Measurements from ENCODE around the gene CCDC141.

CCDC141 gene

GRCh38 chr2:179044500-179044899, 5.4 kb downstream of the CCDC141 start:
- no peaks in the 10 kb centered on the region for H3K9me3 ChIP-seq (ENCODE audit: control insufficient read depth, low read length)
- H3K36me3 ChIP-seq (ENCODE audit: control insufficient read depth, insufficient read depth, low read length): no peaks in the 10 kb centered on the region
- H3K4me1 ChIP-seq (ENCODE audit: control insufficient read depth, insufficient read depth, low read length): peaks cover 5% of the 10 kb centered on the region
- 95 to 96% methylated on average over 3 of the region's 3 CpGs for WGBS, 2 experiments
- H3K4me3 ChIP-seq (ENCODE audit: insufficient read depth, low read depth, low read length): no peak overlapping the region
- no peaks in the 10 kb centered on the region for H3K27me3 ChIP-seq (ENCODE audit: control insufficient read depth, insufficient read depth, low read length, poor library complexity, severe bottlenecking)
- no peak overlapping the region for H3K27ac ChIP-seq (ENCODE audit: insufficient read depth, low read depth, low read length, poor library complexity, severe bottlenecking)

DNA sequence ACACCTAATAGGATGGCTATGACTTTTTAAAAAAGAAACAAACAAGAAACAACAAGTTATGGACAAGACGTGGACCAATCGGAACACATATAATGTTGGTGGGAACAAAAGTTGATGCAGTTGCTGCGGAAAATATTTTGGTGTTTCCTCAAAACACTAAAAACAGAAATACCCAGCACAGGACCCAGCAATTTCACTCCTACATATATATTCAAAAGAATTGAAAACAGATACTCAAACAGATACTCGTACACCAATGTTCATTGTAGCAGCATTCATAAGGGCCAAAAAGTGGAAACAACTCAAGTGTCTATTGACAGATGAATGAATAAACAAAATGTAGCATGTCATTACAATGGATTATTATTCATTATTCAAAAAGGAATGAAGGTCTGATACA, 12.1 kb downstream of the CCDC141 start:
- H3K4me3 ChIP-seq (ENCODE audit: insufficient read depth, low read depth, low read length): no peak overlapping the region

GRCh38 chr2:179036353-179036905, 13.5 kb downstream of the CCDC141 start:
- 88 to 92% methylated on average over 4 of the region's 4 CpGs for WGBS, 2 experiments
- Histone ChIP-seq H3K27ac (ENCODE audit: insufficient read depth, low read depth, low read length, poor library complexity, severe bottlenecking) (no peak overlapping the region), H3K9me3 (ENCODE audit: control insufficient read depth, low read length) (no peaks in the 10 kb centered on the region), H3K4me3 (ENCODE audit: insufficient read depth, low read depth, low read length) (no peak overlapping the region), H3K36me3 (ENCODE audit: control insufficient read depth, insufficient read depth, low read length) (no peaks in the 10 kb centered on the region), H3K27me3 (ENCODE audit: control insufficient read depth, insufficient read depth, low read length, poor library complexity, severe bottlenecking) (no peaks in the 10 kb centered on the region), H3K4me1 (ENCODE audit: control insufficient read depth, insufficient read depth, low read length) (no peaks in the 10 kb centered on the region)

More for the DNA sequence above, 12.1 kb downstream of the CCDC141 start:
- Histone ChIP-seq H3K9me3 (ENCODE audit: control insufficient read depth, low read length) (no peaks in the 10 kb centered on the region), H3K36me3 (ENCODE audit: control insufficient read depth, insufficient read depth, low read length) (no peaks in the 10 kb centered on the region), H3K27me3 (ENCODE audit: control insufficient read depth, insufficient read depth, low read length, poor library complexity, severe bottlenecking) (no peaks in the 10 kb centered on the region), H3K27ac (ENCODE audit: insufficient read depth, low read depth, low read length, poor library complexity, severe bottlenecking) (no peak overlapping the region), H3K4me1 (ENCODE audit: control insufficient read depth, insufficient read depth, low read length) (no peaks in the 10 kb centered on the region)
- 93% methylated on average over 4 of the region's 4 CpGs for WGBS, 2 experiments

GRCh38 chr2:179031731-179032408, 18.1 kb downstream of the CCDC141 start:
- no peak overlapping the region for H3K4me3 ChIP-seq (ENCODE audit: insufficient read depth, low read depth, low read length)
- H3K36me3 ChIP-seq (ENCODE audit: control insufficient read depth, insufficient read depth, low read length): no peaks in the 10 kb centered on the region
- H3K4me1 ChIP-seq (ENCODE audit: control insufficient read depth, insufficient read depth, low read length): no peaks in the 10 kb centered on the region
- no peaks in the 10 kb centered on the region for H3K9me3 ChIP-seq (ENCODE audit: control insufficient read depth, low read length)
- no peak overlapping the region for H3K27ac ChIP-seq (ENCODE audit: insufficient read depth, low read depth, low read length, poor library complexity, severe bottlenecking)
- WGBS, 2 experiments: 46 to 94% methylated on average over 1 to 2 of the region's 2 CpGs
- H3K27me3 ChIP-seq (ENCODE audit: control insufficient read depth, insufficient read depth, low read length, poor library complexity, severe bottlenecking): no peaks in the 10 kb centered on the region

GRCh38 chr2:179024445-179024844, 25.5 kb downstream of the CCDC141 start:
- Histone ChIP-seq H3K36me3 (ENCODE audit: control insufficient read depth, insufficient read depth, low read length) (no peaks in the 10 kb centered on the region), H3K27me3 (ENCODE audit: control insufficient read depth, insufficient read depth, low read length, poor library complexity, severe bottlenecking) (no peaks in the 10 kb centered on the region), H3K27ac (ENCODE audit: insufficient read depth, low read depth, low read length, poor library complexity, severe bottlenecking) (no peak overlapping the region), H3K9me3 (ENCODE audit: control insufficient read depth, low read length) (no peaks in the 10 kb centered on the region), H3K4me3 (ENCODE audit: insufficient read depth, low read depth, low read length) (no peak overlapping the region), H3K4me1 (ENCODE audit: control insufficient read depth, insufficient read depth, low read length) (no peaks in the 10 kb centered on the region)
- 88 to 94% methylated on average over 2 of the region's 2 CpGs for whole genome bisulfite sequencing, 2 experiments

GRCh38 chr2:179022685-179023084, 27.3 kb downstream of the CCDC141 start:
- Histone ChIP-seq H3K27ac (ENCODE audit: insufficient read depth, low read depth, low read length, poor library complexity, severe bottlenecking) (no peak overlapping the region), H3K9me3 (ENCODE audit: control insufficient read depth, low read length) (no peaks in the 10 kb centered on the region), H3K36me3 (ENCODE audit: control insufficient read depth, insufficient read depth, low read length) (no peaks in the 10 kb centered on the region), H3K4me3 (ENCODE audit: insufficient read depth, low read depth, low read length) (no peak overlapping the region), H3K27me3 (ENCODE audit: control insufficient read depth, insufficient read depth, low read length, poor library complexity, severe bottlenecking) (no peaks in the 10 kb centered on the region), H3K4me1 (ENCODE audit: control insufficient read depth, insufficient read depth, low read length) (no peaks in the 10 kb centered on the region)
- WGBS, 2 experiments: 94 to 95% methylated on average over 5 of the region's 5 CpGs

GRCh38 chr2:179021258-179021657, 28.7 kb downstream of the CCDC141 start:
- Histone ChIP-seq H3K27ac (ENCODE audit: insufficient read depth, low read depth, low read length, poor library complexity, severe bottlenecking) (no peak overlapping the region), H3K4me1 (ENCODE audit: control insufficient read depth, insufficient read depth, low read length) (no peaks in the 10 kb centered on the region), H3K27me3 (ENCODE audit: control insufficient read depth, insufficient read depth, low read length, poor library complexity, severe bottlenecking) (no peaks in the 10 kb centered on the region), H3K9me3 (ENCODE audit: control insufficient read depth, low read length) (no peaks in the 10 kb centered on the region), H3K4me3 (ENCODE audit: insufficient read depth, low read depth, low read length) (no peak overlapping the region), H3K36me3 (ENCODE audit: control insufficient read depth, insufficient read depth, low read length) (no peaks in the 10 kb centered on the region)
- 85 to 90% methylated on average over 2 of the region's 2 CpGs for WGBS, 2 experiments

- Histone ChIP-seq H3K4me1 (ENCODE audit: control insufficient read depth, insufficient read depth, low read length) (no peaks in the 10 kb centered on the region), H3K4me3 (ENCODE audit: insufficient read depth, low read depth, low read length) (no peak overlapping the region), H3K36me3 (ENCODE audit: control insufficient read depth, insufficient read depth, low read length) (no peaks in the 10 kb centered on the region), H3K9me3 (ENCODE audit: control insufficient read depth, low read length) (no peaks in the 10 kb centered on the region), H3K27me3 (ENCODE audit: control insufficient read depth, insufficient read depth, low read length, poor library complexity, severe bottlenecking) (no peaks in the 10 kb centered on the region), H3K27ac (ENCODE audit: insufficient read depth, low read depth, low read length, poor library complexity, severe bottlenecking) (no peak overlapping the region)
- 25 to 48% methylated on average over 2 to 3 of the region's 3 CpGs for WGBS, 2 experiments
Measured at GRCh38 chr2:179020156-179020750, 29.7 kb downstream of the CCDC141 start.

DNA sequence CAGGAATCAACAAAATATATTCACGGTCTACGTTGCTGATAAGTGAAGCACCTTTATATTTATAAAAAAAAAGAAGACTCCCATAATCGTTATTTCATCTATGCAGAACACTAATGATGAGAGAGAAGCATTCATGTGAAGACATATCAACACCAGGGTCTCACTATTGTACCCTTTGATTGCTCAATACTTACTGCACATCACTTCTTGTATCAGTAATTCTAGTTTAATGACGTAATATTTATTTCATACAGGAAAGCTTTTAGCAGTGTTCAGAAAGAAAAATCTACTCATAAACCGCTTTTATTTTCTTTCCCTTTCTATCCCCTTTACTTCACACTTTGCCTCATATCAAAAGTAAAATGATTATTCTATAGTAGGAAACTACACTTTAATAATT, 30.7 kb downstream of the CCDC141 start:
- 89 to 100% methylated on average over 4 of the region's 5 CpGs for WGBS, 2 experiments
- Histone ChIP-seq H3K4me1 (ENCODE audit: control insufficient read depth, insufficient read depth, low read length) (no peaks in the 10 kb centered on the region), H3K4me3 (ENCODE audit: insufficient read depth, low read depth, low read length) (no peak overlapping the region), H3K9me3 (ENCODE audit: control insufficient read depth, low read length) (no peaks in the 10 kb centered on the region), H3K36me3 (ENCODE audit: control insufficient read depth, insufficient read depth, low read length) (no peaks in the 10 kb centered on the region), H3K27me3 (ENCODE audit: control insufficient read depth, insufficient read depth, low read length, poor library complexity, severe bottlenecking) (no peaks in the 10 kb centered on the region), H3K27ac (ENCODE audit: insufficient read depth, low read depth, low read length, poor library complexity, severe bottlenecking) (no peak overlapping the region)

- no peaks in the 10 kb centered on the region for H3K36me3 ChIP-seq (ENCODE audit: control insufficient read depth, insufficient read depth, low read length)
- no peak overlapping the region for H3K27ac ChIP-seq (ENCODE audit: insufficient read depth, low read depth, low read length, poor library complexity, severe bottlenecking)
- no peaks in the 10 kb centered on the region for H3K9me3 ChIP-seq (ENCODE audit: control insufficient read depth, low read length)
- H3K27me3 ChIP-seq (ENCODE audit: control insufficient read depth, insufficient read depth, low read length, poor library complexity, severe bottlenecking): no peaks in the 10 kb centered on the region
- WGBS, 2 experiments: 93 to 95% methylated on average over 3 of the region's 3 CpGs
- no peaks in the 10 kb centered on the region for H3K4me1 ChIP-seq (ENCODE audit: control insufficient read depth, insufficient read depth, low read length)
- no peak overlapping the region for H3K4me3 ChIP-seq (ENCODE audit: insufficient read depth, low read depth, low read length)
Measured at GRCh38 chr2:179017773-179018357, 32.1 kb downstream of the CCDC141 start.
